H7 (cell line): ENCODE measurements around the gene ALOX15B. TPM values are rescaled to one million over a fixed set of nuclear protein-coding genes. Genes with fewer than 3 reads are reported as not detected.

Experiments used
- DNase-seq: peaks from one replicate; pipeline ENCODE4 v3.0.0; 2012
- H3K27me3 ChIP-seq: 2 replicates; pipeline ENCODE4 v1.6.0; 2011; ENCODE audit warnings: mild to moderate bottlenecking, low read length; ENCODE audit not compliant: control insufficient read depth, insufficient read depth
- H3K36me3 ChIP-seq: replicated peaks from 2 replicates; pipeline ENCODE4 v1.5.1; 2011; ENCODE audit warnings: low read length; ENCODE audit not compliant: control insufficient read depth, insufficient read depth
- H3K4me3 ChIP-seq: 2 replicates; pipeline ENCODE4 v1.5.1; 2011; ENCODE audit warnings: low read depth, mild to moderate bottlenecking, control low read depth, low read length, moderate library complexity; ENCODE audit not compliant: insufficient read depth
- total RNA-seq: library from RNA; depleted of rRNA; stranded (reverse); fragments of >200 nt; shearing (Covaris generic); gene quantifications from 2 replicates; pipeline ENCODE4 v1.2.3, GENCODE V29; 2014; rRNA removed

The ALOX15B gene
- not detected in 2 replicates for total RNA-seq

- peaks cover 3% of the 10 kb centered on the region; the same call in 1 of the 2 replicates for H3K27me3 ChIP-seq
Observed at GRCh38 chr17:8038954-8039610, at the start of gene ALOX15B. ALOX15B (plus strand) TSS chr17:8039059; CDS start chr17:8039156, 97 bp downstream.

DNA sequence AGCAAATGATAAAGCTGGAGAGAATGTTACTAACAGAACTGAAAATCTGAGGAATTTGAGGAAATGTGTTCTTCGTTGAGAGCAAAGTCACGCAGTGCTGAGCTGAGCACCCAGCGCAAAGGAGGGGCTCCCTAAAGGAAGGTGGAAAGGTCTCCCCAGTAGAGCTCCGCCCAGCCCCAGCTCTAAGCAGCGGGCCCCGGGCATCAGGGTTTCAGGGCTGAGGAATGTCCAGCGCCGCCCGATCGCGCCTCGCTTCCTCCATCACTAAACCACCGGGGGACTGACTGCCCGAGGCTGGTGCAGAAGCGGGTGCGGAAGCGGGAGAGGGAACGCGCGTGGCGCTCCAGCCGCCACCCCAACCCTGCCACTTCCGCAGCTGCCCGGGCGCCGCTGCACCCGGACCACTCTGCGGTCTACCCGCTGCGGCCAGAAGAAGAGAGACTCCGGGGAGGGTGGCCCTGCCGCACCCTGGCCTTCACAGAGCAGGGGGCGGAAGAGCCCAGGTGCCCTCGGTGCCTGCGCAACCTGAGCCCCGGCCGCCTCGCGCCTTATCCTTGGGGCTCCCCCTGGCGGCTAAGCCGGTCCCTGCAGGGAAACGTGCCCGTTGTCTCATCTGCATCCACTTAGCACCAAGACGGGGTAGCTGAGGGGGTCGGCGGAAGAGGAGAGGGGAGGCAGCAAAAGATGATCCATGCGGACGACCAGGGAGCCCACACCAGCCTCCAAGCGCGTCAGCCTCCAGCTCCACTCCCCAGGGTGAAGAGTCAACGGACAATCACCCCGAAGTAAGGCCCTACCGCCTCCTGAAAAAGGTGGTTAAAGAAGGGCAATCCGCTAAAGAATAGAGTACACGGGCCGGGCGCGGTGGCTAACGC, 48.8 kb upstream of the ALOX15B start:
- peaks cover 13% of the 10 kb centered on the region for H3K27me3 ChIP-seq
- peak; percentile 96 for DNase-seq
- peak overlapping the region; percentile 63 for H3K4me3 ChIP-seq
- H3K36me3 ChIP-seq: no peaks in the 10 kb centered on the region

More at GRCh38 chr17:8038954-8039610, at the start of gene ALOX15B:
- Histone ChIP-seq H3K4me3 (peak within 1 kb of the TSS; percentile 41; the same call in 1 of the 2 replicates), H3K36me3 (no peaks in the 10 kb centered on the region)
- DNase-seq: peak; percentile 87

DNA sequence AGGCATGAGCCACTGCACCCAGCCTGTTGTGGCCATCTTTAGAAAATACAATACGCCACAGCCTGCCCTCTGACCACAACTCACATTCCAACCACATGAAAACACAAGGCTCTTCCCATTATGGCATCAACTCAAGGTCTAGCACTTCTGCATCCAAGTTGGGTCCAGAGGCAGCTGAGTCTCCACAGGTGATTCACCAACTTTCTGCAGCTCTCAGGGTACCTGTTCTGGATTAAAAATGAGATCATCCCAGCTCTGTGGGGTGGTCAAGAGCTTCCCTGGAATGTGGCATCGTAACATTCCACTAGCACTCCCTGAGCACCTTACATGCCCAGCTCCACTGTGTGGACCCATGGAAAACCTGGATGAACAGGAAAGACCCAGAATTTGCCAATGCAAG, 46.3 kb upstream of the ALOX15B start:
- H3K4me3 ChIP-seq: no peak overlapping the region
- DNase-seq: no peak
- H3K36me3 ChIP-seq: no peaks in the 10 kb centered on the region
- peaks cover 13% of the 10 kb centered on the region for H3K27me3 ChIP-seq

GRCh38 chr17:7992924-7993323, 45.9 kb upstream of the ALOX15B start:
- no peak for DNase-seq
- H3K4me3 ChIP-seq: no peak overlapping the region
- H3K36me3 ChIP-seq: no peaks in the 10 kb centered on the region
- H3K27me3 ChIP-seq: peaks cover 13% of the 10 kb centered on the region

DNA sequence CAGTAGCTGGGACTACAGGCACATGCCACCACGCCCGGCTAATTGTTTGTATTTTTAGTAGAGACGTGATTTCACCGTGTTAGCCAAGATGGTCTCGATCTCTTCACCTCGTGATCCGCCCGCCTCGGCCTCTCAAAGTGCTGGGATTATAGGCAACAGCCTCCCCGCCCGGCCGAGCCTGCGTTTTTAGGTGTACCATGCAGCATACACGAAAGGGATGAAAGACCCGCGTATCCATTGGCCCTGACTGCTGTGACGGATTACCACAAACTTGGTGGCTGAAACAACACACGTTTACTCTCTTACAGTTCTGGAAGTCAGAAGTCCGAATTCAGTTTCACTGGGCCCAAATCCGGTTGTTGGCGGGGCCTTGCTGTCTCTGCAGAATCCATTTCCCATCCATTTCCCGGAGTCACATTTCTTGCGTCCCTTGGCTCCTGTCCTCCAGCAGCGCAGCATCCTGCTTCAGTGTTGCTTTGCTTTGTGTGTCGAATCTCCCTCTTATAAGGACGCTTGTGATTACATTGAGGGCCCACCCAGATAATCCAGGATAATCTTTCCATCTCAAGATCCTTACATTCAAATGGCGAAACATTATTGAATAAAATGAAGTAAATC, 44.8 kb upstream of the ALOX15B start:
- H3K4me3 ChIP-seq: no peak overlapping the region
- DNase-seq: no peak
- no peaks in the 10 kb centered on the region for H3K36me3 ChIP-seq
- H3K27me3 ChIP-seq: peaks cover 12% of the 10 kb centered on the region

DNA sequence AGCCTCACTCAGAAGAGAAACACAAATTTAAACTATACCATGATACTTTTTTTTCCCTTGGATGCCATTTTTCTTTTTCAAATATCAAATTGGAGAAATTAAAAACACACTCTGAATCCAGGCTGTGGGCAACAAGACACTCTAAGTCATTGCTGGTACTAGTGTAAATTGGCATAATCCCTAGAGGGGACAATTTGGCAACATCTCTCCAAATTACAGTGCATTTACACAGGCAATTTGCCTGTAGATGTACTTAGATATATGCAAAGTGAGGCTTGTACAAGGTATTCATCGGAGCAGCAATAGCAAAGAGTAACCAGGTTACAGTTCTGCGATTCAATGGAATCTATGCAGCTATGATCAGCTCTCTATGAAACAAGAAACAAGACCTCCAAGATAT, 43.1 kb upstream of the ALOX15B start:
- H3K36me3 ChIP-seq: no peaks in the 10 kb centered on the region
- DNase-seq: no peak
- peaks cover 2% of the 10 kb centered on the region; the same call in 1 of the 2 replicates for H3K27me3 ChIP-seq
- H3K4me3 ChIP-seq: no peak overlapping the region

DNA sequence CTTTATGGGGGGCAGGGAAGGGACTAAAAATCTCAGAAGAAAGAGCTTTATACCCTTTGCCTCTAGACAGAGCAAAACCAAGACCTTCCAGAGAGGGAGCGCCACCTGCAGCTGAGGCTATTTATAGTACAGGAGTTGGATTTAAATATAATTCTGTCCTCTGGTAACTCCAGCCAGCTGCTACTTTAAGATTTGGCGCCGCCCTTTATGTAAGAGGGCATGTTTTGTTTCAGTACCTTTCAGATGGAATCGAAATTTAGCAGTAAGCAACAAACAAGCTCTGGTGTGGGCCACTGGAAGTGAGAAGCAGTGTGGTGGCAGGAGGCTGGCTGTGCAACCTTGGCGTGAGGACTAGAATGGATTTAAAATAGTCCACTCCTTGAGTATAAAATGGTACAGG, 41.7 kb upstream of the ALOX15B start:
- peaks cover 7% of the 10 kb centered on the region; the same call in 1 of the 2 replicates for H3K27me3 ChIP-seq
- no peaks in the 10 kb centered on the region for H3K36me3 ChIP-seq
- no peak overlapping the region for H3K4me3 ChIP-seq
- peak; percentile 74 for DNase-seq

DNA sequence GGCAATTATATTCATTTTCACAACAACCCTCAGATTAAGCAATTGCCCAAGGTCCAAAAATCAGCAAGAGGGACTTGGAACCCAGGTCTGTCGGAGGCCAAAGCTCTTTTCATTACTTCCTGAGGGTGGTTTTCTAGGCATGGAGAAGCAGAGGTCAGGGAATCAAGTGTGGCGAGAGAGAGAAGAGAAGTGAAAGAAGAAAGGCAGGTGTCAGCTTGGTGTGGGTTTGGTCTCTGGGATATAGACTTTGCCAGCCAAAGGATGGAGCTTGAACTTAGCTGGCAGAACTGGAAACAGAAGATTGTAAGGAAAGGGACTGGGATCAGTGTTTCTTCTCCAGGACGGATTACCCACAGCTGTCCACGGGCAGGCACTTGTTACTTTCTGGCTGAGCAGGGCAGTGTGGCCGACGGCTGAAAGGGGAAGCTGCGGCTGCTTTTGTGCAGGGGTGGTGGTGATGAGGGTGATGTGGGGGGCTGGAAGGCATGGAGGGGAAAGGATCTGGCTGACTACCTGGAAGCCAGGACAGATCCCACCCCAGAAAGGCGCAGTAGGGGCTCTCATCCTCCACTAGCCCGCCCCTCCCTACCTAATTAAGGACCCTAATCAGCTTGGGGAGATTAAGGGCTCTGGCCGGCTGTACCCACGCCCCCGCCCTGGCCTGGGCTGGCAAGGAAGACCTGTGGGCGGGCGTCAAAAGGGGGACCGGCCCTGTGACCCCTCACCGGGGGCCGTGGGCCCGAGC, 36.7 kb upstream of the ALOX15B start, which contains the start of gene GUCY2D:
Gene GUCY2D, plus strand, starts transcription at position 640 of the 745 bp plus-strand sequence. CDS start 433 bp downstream, outside the sequence.
- Histone ChIP-seq H3K27me3 (peaks cover 34% of the 10 kb centered on the region), H3K4me3 (peak within 1 kb of the TSS; percentile 28; the same call in 1 of the 2 replicates), H3K36me3 (no peaks in the 10 kb centered on the region)
- DNase-seq: peak; percentile 67

GRCh38 chr17:8002721-8003593, 35.9 kb upstream of the ALOX15B start:
- peak; percentile 86 for DNase-seq
- Histone ChIP-seq H3K4me3 (peak overlapping the region; percentile 28; the same call in 1 of the 2 replicates), H3K27me3 (peaks cover 34% of the 10 kb centered on the region), H3K36me3 (no peaks in the 10 kb centered on the region)

GRCh38 chr17:8003594-8004181, 35.2 kb upstream of the ALOX15B start:
- Histone ChIP-seq H3K27me3 (peaks cover 34% of the 10 kb centered on the region), H3K36me3 (no peaks in the 10 kb centered on the region), H3K4me3 (no peak overlapping the region; the same call in 1 of the 2 replicates)
- DNase-seq: peak; percentile 83

GRCh38 chr17:8004899-8005298, 34.0 kb upstream of the ALOX15B start:
- Histone ChIP-seq H3K4me3 (no peak overlapping the region), H3K36me3 (no peaks in the 10 kb centered on the region), H3K27me3 (peaks cover 34% of the 10 kb centered on the region)
- no peak for DNase-seq

GRCh38 chr17:8005357-8005756, 33.5 kb upstream of the ALOX15B start:
- no peak overlapping the region for H3K4me3 ChIP-seq
- no peaks in the 10 kb centered on the region for H3K36me3 ChIP-seq
- DNase-seq: no peak
- peaks cover 34% of the 10 kb centered on the region for H3K27me3 ChIP-seq
